T-cell (primary cell): ENCODE results near the gene ANXA6. TPM values are rescaled to one million over a fixed set of nuclear protein-coding genes. Genes with fewer than 3 reads are reported as not detected.

ENCODE experiments used
- ATAC-seq, 4 experiments: fragments of 200-7000 bp in 3 of 4; fragments of 150-1000 bp in 1 of 4; cut with Tn5 transposase; replicated peaks in 1 of 4; 1 replicate in 3 of 4; 2 replicates in 1 of 4; pipeline ENCODE4 v1.10.0; 2021; ENCODE audit warnings: moderate library complexity in 3 of 4, mild to moderate bottlenecking in 2 of 4, moderate number of reproducible peaks in 1 of 4
- CTCF ChIA-PET, 2 donors: fragments of 300-600 bp; sonication (Branson Sonifier 250); formaldehyde crosslinking; loops; one replicate each; lab custom pipeline; 2022; ENCODE audit warnings: antibody characterized with exemption in 2 of 2; lab: Charles Lee
- POLR2A ChIA-PET, 2 donors: fragments of 300-600 bp; sonication (Branson Sonifier 250); formaldehyde crosslinking; loops; one replicate each; lab custom pipeline; 2022; ENCODE audit warnings: antibody characterized with exemption in 2 of 2; lab: Charles Lee
- DNase-seq, 35 experiments: peaks; one replicate each; pipeline versions ENCODE4 v3.0.0 to v3.0.0-alpha.2; 2013 to 2023
- H3K27ac ChIP-seq: one replicate; pipeline ENCODE4 v1.5.1; 2013; ENCODE audit warnings: low read length
- H3K27me3 ChIP-seq, 2 experiments: replicated peaks in 1 of 2; 1 replicate in 1 of 2; 2 replicates in 1 of 2; pipeline versions ENCODE4 v1.6.1 to v1.7.0; 2013; ENCODE audit warnings: low read length in 1 of 2, mixed read lengths in 1 of 2; ENCODE audit not compliant: control insufficient read depth in 2 of 2, insufficient read depth in 2 of 2; ENCODE audit errors: extremely low read depth in 1 of 2
- H3K36me3 ChIP-seq, 2 donors: 1 replicate in 1 of 2; 2 replicates in 1 of 2; pipeline versions ENCODE4 v1.6.1 to v1.7.0; 2013; ENCODE audit warnings: low read length in 1 of 2; ENCODE audit not compliant: control insufficient read depth in 2 of 2, insufficient read depth in 1 of 2; ENCODE audit errors: extremely low read depth in 1 of 2
- H3K4me1 ChIP-seq, 2 experiments: 1 replicate in 1 of 2; 2 replicates in 1 of 2; pipeline versions ENCODE4 v1.6.1 to v1.7.0; 2013; ENCODE audit warnings: low read length in 2 of 2, mixed read lengths in 1 of 2; ENCODE audit not compliant: insufficient read depth in 2 of 2, control insufficient read depth in 1 of 2; ENCODE audit errors: extremely low read depth in 1 of 2
- H3K4me3 ChIP-seq, 2 donors: 1 replicate in 1 of 2; 2 replicates in 1 of 2; pipeline versions ENCODE4 v1.5.1 to v1.7.0; 2013; ENCODE audit warnings: mild to moderate bottlenecking in 2 of 2, low read length in 1 of 2, moderate library complexity in 1 of 2; ENCODE audit not compliant: control insufficient read depth in 1 of 2; ENCODE audit errors: extremely low read depth in 1 of 2
- H3K9me3 ChIP-seq: 2 replicates; pipeline ENCODE4 v1.7.0; 2013
- H3K27ac Mint-ChIP-seq, 2 donors: one replicate each; pipeline ENCODE4 v1.8.0; 2020 to 2021; ENCODE audit warnings: mild to moderate bottlenecking in 2 of 2, mixed read lengths in 2 of 2
- H3K27me3 Mint-ChIP-seq, 2 donors: one replicate each; pipeline ENCODE4 v1.8.0; 2021 to 2022; ENCODE audit warnings: mixed read lengths in 2 of 2
- H3K36me3 Mint-ChIP-seq: one replicate; pipeline ENCODE4 v1.8.0; 2021; ENCODE audit warnings: mixed read lengths
- H3K4me1 Mint-ChIP-seq, 3 donors: one replicate each; pipeline ENCODE4 v1.8.0; 2020 to 2022; ENCODE audit warnings: mixed read lengths in 3 of 3, mild to moderate bottlenecking in 1 of 3
- H3K4me3 Mint-ChIP-seq, 3 donors: one replicate each; pipeline ENCODE4 v1.8.0; 2020 to 2022; ENCODE audit warnings: mild to moderate bottlenecking in 3 of 3, mixed read lengths in 3 of 3, moderate library complexity in 3 of 3
- H3K9me3 Mint-ChIP-seq, 3 donors: one replicate each; pipeline ENCODE4 v1.8.0; 2020 to 2022; ENCODE audit warnings: mixed read lengths in 3 of 3
- WGBS: methylation state at CpG from one replicate; pipeline ENCODE4 v1.1.5; 2013; ENCODE audit warnings: missing lambda C conversion rate; ENCODE audit not compliant: insufficient coverage; 5-methylcytosine and 5-hydroxymethylcytosine counted together
- total RNA-seq, 35 experiments: library from RNA in 6 of 35; stranded (reverse) in 6 of 35; fragments of 120-200 nt in 1 of 35; gene quantifications; one replicate each; pipeline versions ENCODE4 v1.2.1 to v1.2.4 and lab custom pipeline; 2013 to 2026

The ANXA6 gene
- total RNA-seq (100 to 1,000 TPM; 266 to 395 (median 345) TPM), total RNA-seq (lab: John Stamatoyannopoulos, UW) (64.4 to 512 (median 371) reads per million in 29 experiments)
- total RNA-seq (2013) = 414 TPM

DNA sequence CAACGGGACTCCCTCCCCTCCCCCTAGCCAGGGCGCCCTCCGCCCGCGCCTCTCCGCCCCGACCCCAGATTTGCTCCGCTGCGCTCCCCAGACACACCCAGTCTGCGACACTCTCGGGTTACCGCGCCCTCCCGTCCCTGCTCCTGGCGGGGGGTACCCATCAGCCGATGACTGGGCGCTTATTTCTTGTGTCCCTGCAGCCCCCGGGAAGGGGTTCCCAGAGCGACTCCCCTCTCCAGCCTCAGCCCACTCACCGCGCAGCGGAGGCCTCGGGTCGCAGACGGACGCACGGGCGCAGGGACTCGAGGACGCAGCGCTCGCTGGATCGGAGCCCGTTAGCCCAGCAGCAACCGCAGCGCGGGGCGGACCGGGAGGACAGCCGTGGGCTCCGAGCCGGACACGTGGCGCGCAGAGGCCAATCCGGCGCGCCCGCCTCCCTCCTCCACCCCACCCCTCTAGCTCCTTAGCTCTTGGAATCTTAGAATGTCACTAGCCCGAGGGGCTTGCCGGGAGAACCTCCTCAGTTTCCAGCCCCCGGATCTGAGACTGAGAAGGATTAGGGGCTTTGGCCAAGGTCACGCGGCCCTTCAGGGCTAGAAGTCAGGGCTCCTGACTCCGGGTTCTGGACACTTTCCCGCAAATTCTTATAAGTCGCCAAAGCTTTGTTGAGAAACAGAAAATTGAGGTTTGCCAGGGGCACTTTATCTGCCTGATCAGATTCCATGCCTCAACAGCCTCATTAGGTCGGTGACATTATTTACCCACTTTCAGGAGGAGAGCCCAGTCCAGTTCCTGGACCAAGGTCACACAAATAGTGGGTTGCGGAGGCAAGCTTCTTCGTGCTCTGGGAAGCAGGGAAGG lies at the start of gene ANXA6:
Gene ANXA6 (minus strand): TSS at position 354 of the 861 bp plus-strand sequence. CDS start 9,878 bp downstream, outside the sequence.
- POLR2A ChIA-PET = interaction anchor here in 1 of 2 donors (0.8 to 1.4 kb wide), 2 partner anchors 18 to 56 kb away, joined by 3 to 4 read pairs; no protein-coding TSS in a partner anchor

DNA sequence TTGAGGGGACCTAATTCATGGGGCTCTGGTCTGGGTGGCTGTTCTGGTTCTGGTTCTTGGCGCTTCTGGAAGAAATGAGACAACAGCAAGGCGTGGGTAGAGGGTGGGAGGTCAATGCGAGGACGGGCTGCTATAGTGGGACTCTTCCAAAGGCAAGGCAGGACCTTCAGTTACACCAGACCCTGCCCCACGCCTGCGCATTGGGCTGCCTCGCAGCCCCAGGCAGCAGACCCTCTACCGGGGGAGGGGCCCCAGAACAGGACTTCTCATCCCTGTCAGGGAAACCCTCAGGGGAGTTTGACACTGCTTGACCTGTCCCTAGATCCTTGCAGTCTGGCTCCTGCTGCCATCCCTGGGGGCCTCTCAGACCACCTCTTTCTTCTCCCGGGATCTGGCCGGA lies 47.8 kb upstream of the ANXA6 start:
- Histone ChIP-seq H3K36me3 (peaks cover 5 to 28% of the 10 kb centered on the region in 2 donors), H3K27ac (no peak overlapping the region), H3K4me3 (no peak overlapping the region), H3K9me3 (no peaks in the 10 kb centered on the region), H3K4me1 (peaks cover 18 to 57% of the 10 kb centered on the region in 2 experiments), H3K27me3 (no peaks in the 10 kb centered on the region)
- Mint-ChIP-seq H3K27me3 (no peaks in the 10 kb centered on the region), H3K9me3 (no peaks in the 10 kb centered on the region), H3K36me3 (peaks cover 25% of the 10 kb centered on the region), H3K4me3 (peak overlapping the region in 1 of 3 donors; percentile 23), H3K27ac (peak overlapping the region; percentile 60 to 80), H3K4me1 (peaks cover 55 to 68% (median 68%) of the 10 kb centered on the region in 3 donors)
- ChIA-PET POLR2A (no interaction called here), CTCF (no interaction called here)
- 90% methylated on average over 10 of the region's 10 CpGs for WGBS
- peak in 1 of 35 experiments; percentile 8 for DNase-seq
- ATAC-seq = no peak

More for the DNA sequence above, at the start of gene ANXA6:
- peaks cover 14% of the 10 kb centered on the region for H3K36me3 Mint-ChIP-seq
- H3K4me3 ChIP-seq = peak within 1 kb of the TSS; percentile 89 to 96
- DNase-seq (peak; percentile 5 to 81 (median 46)), ATAC-seq (peak; percentile 74 to 80 (median 78))
- H3K27me3 ChIP-seq = no peaks in the 10 kb centered on the region
- no peaks in the 10 kb centered on the region for H3K27me3 Mint-ChIP-seq
- under 1% methylated on average over 50 of the region's 60 CpGs for WGBS
- H3K27ac ChIP-seq = peak within 1 kb of the TSS; percentile 89
- peak within 1 kb of the TSS; percentile 94 to 96 (median 95) for H3K4me3 Mint-ChIP-seq
- CTCF ChIA-PET = interaction anchor here in 1 of 2 donors (0.6 to 1.8 kb wide), 7 partner anchors 9 to 587 kb away, joined by 3 to 16 read pairs (median 4); no protein-coding TSS in a partner anchor
- H3K9me3 Mint-ChIP-seq = no peaks in the 10 kb centered on the region
- H3K9me3 ChIP-seq = no peaks in the 10 kb centered on the region
- peaks cover 0 to 12% of the 10 kb centered on the region in 2 donors for H3K36me3 ChIP-seq
- peaks cover 54 to 76% (median 62%) of the 10 kb centered on the region in 3 donors for H3K4me1 Mint-ChIP-seq
- H3K27ac Mint-ChIP-seq = peak within 1 kb of the TSS; percentile 96 to 98
- peaks cover 39 to 62% of the 10 kb centered on the region in 2 experiments for H3K4me1 ChIP-seq

DNA sequence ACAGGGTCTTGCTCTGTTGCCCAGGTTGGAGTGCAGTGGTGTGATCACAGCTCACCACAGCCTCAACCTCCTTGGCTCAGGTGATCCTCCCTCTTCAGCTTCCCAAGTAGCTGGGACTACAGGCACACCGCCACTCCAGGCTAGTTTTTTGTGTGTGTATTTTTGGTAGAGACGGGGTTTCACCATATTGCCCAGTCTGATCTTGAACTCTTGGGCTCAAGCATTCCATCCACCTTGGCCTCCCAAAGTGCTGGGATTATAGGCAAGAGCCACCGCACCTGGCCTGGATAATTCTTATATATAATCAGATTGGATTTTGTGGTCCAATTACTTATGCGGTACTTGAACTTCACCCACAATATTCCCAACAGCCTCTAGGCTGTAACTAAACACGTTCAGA lies 46.5 kb upstream of the ANXA6 start:
- no CpG with 5 or more reads among the region's 5 CpGs for WGBS
- Histone ChIP-seq H3K27me3 (no peaks in the 10 kb centered on the region), H3K4me3 (no peak overlapping the region), H3K4me1 (peaks cover 12 to 45% of the 10 kb centered on the region in 2 experiments), H3K9me3 (no peaks in the 10 kb centered on the region), H3K27ac (no peak overlapping the region), H3K36me3 (peaks cover 8 to 42% of the 10 kb centered on the region in 2 donors)
- CTCF ChIA-PET = interaction anchor here in 1 of 2 donors (0.6 to 0.7 kb wide), 2 partner anchors 20 to 748 kb away, joined by 3 to 4 read pairs; partner anchors contain the start of gene CCDC69
- Mint-ChIP-seq H3K4me3 (no peak overlapping the region), H3K9me3 (no peaks in the 10 kb centered on the region), H3K36me3 (peaks cover 35% of the 10 kb centered on the region), H3K27me3 (no peaks in the 10 kb centered on the region), H3K27ac (peak overlapping the region in 1 of 2 donors; percentile 23), H3K4me1 (peaks cover 42 to 58% (median 57%) of the 10 kb centered on the region in 3 donors)
- POLR2A ChIA-PET = interaction anchor here in 1 of 2 donors (0.7 kb wide), 1 partner anchor 9 kb away, joined by 3 read pairs; no protein-coding TSS in a partner anchor
- ATAC-seq = no peak
- no peak for DNase-seq

DNA sequence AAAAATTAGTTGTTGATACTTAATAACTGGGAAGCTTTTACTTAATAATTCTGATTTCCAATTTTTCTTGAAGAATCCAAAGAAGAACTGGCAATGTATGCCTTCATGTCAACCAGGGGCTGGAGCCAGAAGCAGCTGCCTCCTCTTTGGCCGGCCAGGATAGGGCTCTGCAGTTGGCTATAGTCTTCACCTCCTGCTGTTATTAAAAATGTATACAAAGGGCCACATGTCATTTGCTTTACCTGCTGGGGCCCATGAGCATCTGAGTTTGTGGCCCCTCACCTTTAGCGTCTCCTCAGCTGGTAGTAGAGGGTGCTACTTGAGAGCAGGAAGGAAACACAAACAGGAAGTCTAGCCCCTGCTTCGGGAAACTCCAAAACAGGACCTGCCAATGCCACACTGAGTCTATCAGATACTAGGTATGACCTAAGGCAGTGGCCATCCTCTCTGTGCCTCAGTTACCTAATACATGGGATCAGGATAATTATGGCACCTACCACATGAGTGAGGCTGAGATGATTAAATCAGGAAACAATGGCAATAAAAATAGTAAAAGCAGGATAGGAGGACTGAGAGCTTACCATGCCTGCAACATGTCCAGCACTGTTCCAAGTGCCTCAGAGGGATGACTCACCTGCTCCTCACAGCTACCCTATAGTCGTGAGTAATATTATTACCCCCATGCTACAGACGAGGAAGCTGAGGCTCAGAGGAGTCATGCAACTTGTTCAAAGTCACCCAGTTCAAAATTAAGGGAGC lies 45.0 kb upstream of the ANXA6 start:
- peaks cover 37% of the 10 kb centered on the region for H3K36me3 Mint-ChIP-seq
- H3K36me3 ChIP-seq = peaks cover 8 to 55% of the 10 kb centered on the region in 2 donors

DNA sequence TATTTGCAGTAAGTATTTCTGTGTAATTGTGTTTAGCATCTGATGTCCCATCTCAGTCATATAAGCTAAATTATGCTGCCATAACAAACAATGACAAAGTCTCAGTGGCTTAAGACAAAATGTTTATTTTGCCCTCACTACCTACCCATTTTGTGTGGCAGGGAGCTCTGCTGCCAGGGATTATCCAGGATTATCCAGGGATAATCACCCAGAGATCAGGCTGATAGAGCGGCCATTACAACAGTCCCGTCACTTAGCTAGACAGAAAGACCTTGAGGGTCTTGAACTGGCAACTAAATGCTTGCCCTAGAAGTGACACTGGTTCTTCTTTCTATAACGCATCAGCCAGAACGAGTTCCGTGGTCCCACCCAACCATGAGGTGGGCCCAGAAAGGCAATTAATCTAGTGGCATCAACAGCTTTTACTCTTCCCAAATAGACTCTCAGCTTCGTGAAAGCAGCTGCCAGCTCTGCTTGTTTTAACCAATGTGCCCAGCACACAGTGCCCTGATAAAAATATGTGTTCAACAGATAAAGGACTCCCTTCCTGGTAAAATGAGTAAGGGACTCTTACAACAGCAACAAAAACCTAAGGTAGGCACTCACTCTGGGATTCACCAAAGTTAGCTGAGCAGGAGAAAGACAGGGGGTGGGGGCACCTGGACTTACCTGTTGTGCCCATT lies 43.5 kb upstream of the ANXA6 start:
- ChIA-PET CTCF (interaction anchor here (0.6 to 1.3 kb wide), 3 partner anchors 9 to 37 kb away, joined by 3 to 6 read pairs (median 3); no protein-coding TSS in a partner anchor), POLR2A (interaction anchor here in 1 of 2 donors (0.5 kb wide), 1 partner anchor 76 kb away, joined by 6 read pairs; no protein-coding TSS in a partner anchor)
- Mint-ChIP-seq H3K27me3 (no peaks in the 10 kb centered on the region), H3K4me3 (peak overlapping the region in 1 of 3 donors; percentile 36), H3K4me1 (peaks cover 41 to 51% (median 50%) of the 10 kb centered on the region in 3 donors), H3K9me3 (no peaks in the 10 kb centered on the region), H3K27ac (peak overlapping the region; percentile 80 to 84), H3K36me3 (peaks cover 47% of the 10 kb centered on the region)
- Histone ChIP-seq H3K27ac (no peak overlapping the region), H3K27me3 (no peaks in the 10 kb centered on the region), H3K9me3 (no peaks in the 10 kb centered on the region), H3K4me3 (no peak overlapping the region), H3K4me1 (peaks cover 9 to 34% of the 10 kb centered on the region in 2 experiments), H3K36me3 (peaks cover 8 to 65% of the 10 kb centered on the region in 2 donors)
- WGBS = 98% methylated on average over 5 of the region's 6 CpGs
- no peak for DNase-seq
- ATAC-seq = no peak

More for the DNA sequence above, 45.0 kb upstream of the ANXA6 start:
- H3K27me3 Mint-ChIP-seq = no peaks in the 10 kb centered on the region
- H3K27ac ChIP-seq = peak overlapping the region; percentile 61
- H3K4me1 ChIP-seq = peaks cover 6 to 32% of the 10 kb centered on the region in 2 experiments
- DNase-seq = peak in 9 of 35 experiments; percentile 11 to 71 (median 26)
- no peaks in the 10 kb centered on the region for H3K27me3 ChIP-seq
- H3K4me3 ChIP-seq = no peak overlapping the region
- H3K9me3 Mint-ChIP-seq = no peaks in the 10 kb centered on the region
- peak; percentile 63 to 92 (median 76) for ATAC-seq
- 0% methylated on average over 1 of the region's 5 CpGs for WGBS
- POLR2A ChIA-PET = interaction anchor here (0.6 to 1.2 kb wide), 6 partner anchors 10 to 80 kb away, joined by 3 to 7 read pairs (median 6); partner anchors contain the start of gene CCDC69 (in 1 of the 2)
- no peak overlapping the region for H3K4me3 Mint-ChIP-seq
- H3K4me1 Mint-ChIP-seq = peaks cover 31 to 45% (median 44%) of the 10 kb centered on the region in 3 donors
- peak overlapping the region; percentile 87 to 90 for H3K27ac Mint-ChIP-seq
- H3K9me3 ChIP-seq = no peaks in the 10 kb centered on the region
- CTCF ChIA-PET = interaction anchor here (0.6 to 1.9 kb wide), 5 partner anchors 9 to 723 kb away, joined by 3 to 13 read pairs (median 6); no protein-coding TSS in a partner anchor
